NCI-H2196 treated with DMSO at 0.1 percent for 48 hours (cell line): ENCODE measurements around the gene FNBP1.

ENCODE experiments used
- DNase-seq: peaks from one replicate; lab custom pipeline; 2025; ENCODE audit not compliant: unreplicated experiment; lab: John Stamatoyannopoulos, UW

The FNBP1 gene

GRCh38 chr9:130045725-130046450, 2.9 kb upstream of the FNBP1 start:
- DNase-seq = no peak

GRCh38 chr9:130043654-130044623, 950 bp upstream of the FNBP1 start:
- DNase-seq = no peak

GRCh38 chr9:130042406-130042884, 544 bp downstream of the FNBP1 start:
- DNase-seq = no peak

- DNase-seq = no peak
Measured at GRCh38 chr9:130041648-130042405, 1.2 kb downstream of the FNBP1 start.

GRCh38 chr9:130040984-130041647, 1.9 kb downstream of the FNBP1 start:
- DNase-seq = no peak

GRCh38 chr9:130039528-130040147, 3.4 kb downstream of the FNBP1 start:
- no peak for DNase-seq

- DNase-seq = no peak
Measured at GRCh38 chr9:130036099-130036498, 6.9 kb downstream of the FNBP1 start.

GRCh38 chr9:130034570-130034969, 8.4 kb downstream of the FNBP1 start:
- no peak for DNase-seq

GRCh38 chr9:130030651-130031127, 12.3 kb downstream of the FNBP1 start:
- no peak for DNase-seq

GRCh38 chr9:130029223-130029973, 13.6 kb downstream of the FNBP1 start:
- DNase-seq = no peak

GRCh38 chr9:130028493-130029222, 14.3 kb downstream of the FNBP1 start:
- no peak for DNase-seq

- DNase-seq = no peak
Measured at GRCh38 chr9:130027533-130028365, 15.2 kb downstream of the FNBP1 start.

GRCh38 chr9:130026583-130027340, 16.2 kb downstream of the FNBP1 start:
- DNase-seq = no peak

GRCh38 chr9:130024597-130024994, 18.4 kb downstream of the FNBP1 start:
- DNase-seq = no peak

- DNase-seq = no peak
Measured at GRCh38 chr9:130023994-130024596, 18.9 kb downstream of the FNBP1 start.

GRCh38 chr9:130023144-130023787, 19.7 kb downstream of the FNBP1 start:
- no peak for DNase-seq
